CD4-positive, alpha-beta T cell (primary cell): ENCODE measurements around the gene AFG1L. TPM values are rescaled to one million over a fixed set of nuclear protein-coding genes. Genes with fewer than 3 reads are reported as not detected.

Experiments used
- ATAC-seq: fragments of 200-7000 bp; cut with Tn5 transposase; one replicate; pipeline ENCODE4 v1.10.0; 2022; ENCODE audit warnings: mild to moderate bottlenecking; ENCODE audit not compliant: poor library complexity
- CTCF ChIA-PET: fragments of 350-600 bp; sonication (Branson Sonifier 250); formaldehyde crosslinking; loops from one replicate; lab custom pipeline; 2021; ENCODE audit warnings: antibody characterized with exemption, inconsistent platforms; lab: Charles Lee
- POLR2A ChIA-PET: fragments of 350-600 bp; sonication (Branson Sonifier 250); formaldehyde crosslinking; loops from one replicate; lab custom pipeline; 2021; ENCODE audit warnings: antibody characterized with exemption, inconsistent platforms; lab: Charles Lee
- DNase-seq, 14 experiments: peaks; one replicate each; pipeline ENCODE4 v3.0.0-alpha.2; 2013 to 2020; ENCODE audit warnings: mixed read lengths in 2 of 14
- H3K27ac ChIP-seq, 2 donors: one replicate each; pipeline versions ENCODE4 v1.5.1 to v1.7.0; 2013; ENCODE audit warnings: low read length in 2 of 2, low read depth in 1 of 2, mild to moderate bottlenecking in 1 of 2
- H3K27me3 ChIP-seq, 2 experiments: 1 replicate in 1 of 2; 2 replicates in 1 of 2; pipeline versions ENCODE4 v1.6.1 to v1.7.0; 2013; ENCODE audit warnings: low read length in 2 of 2, control low read depth in 1 of 2, mild to moderate bottlenecking in 1 of 2, moderate library complexity in 1 of 2; ENCODE audit not compliant: insufficient read depth in 2 of 2, control insufficient read depth in 1 of 2
- H3K36me3 ChIP-seq: one replicate; pipeline ENCODE4 v1.6.1; 2013; ENCODE audit warnings: low read length, control low read depth; ENCODE audit not compliant: insufficient read depth
- H3K4me1 ChIP-seq: one replicate; pipeline ENCODE4 v1.6.1; 2013; ENCODE audit warnings: low read length, control low read depth; ENCODE audit not compliant: insufficient read depth
- H3K4me3 ChIP-seq: one replicate; pipeline ENCODE4 v1.5.1; 2013; ENCODE audit warnings: mild to moderate bottlenecking, low read length, moderate library complexity
- H3K9me3 ChIP-seq, 2 experiments: 1 replicate in 1 of 2; 2 replicates in 1 of 2; pipeline versions ENCODE4 v1.6.1 to v1.7.0; 2013; ENCODE audit warnings: low read length in 2 of 2, mild to moderate bottlenecking in 2 of 2, control low read depth in 1 of 2, moderate library complexity in 1 of 2; ENCODE audit not compliant: control insufficient read depth in 1 of 2, insufficient read depth in 1 of 2
- H3K27ac Mint-ChIP-seq: one replicate; pipeline ENCODE4 v1.8.0; 2020; ENCODE audit warnings: mixed read lengths
- H3K27me3 Mint-ChIP-seq: one replicate; pipeline ENCODE4 v1.8.0; 2021; ENCODE audit warnings: mixed read lengths
- H3K36me3 Mint-ChIP-seq: one replicate; pipeline ENCODE4 v1.8.0; 2021; ENCODE audit warnings: low read depth, mixed read lengths
- H3K4me1 Mint-ChIP-seq: one replicate; pipeline ENCODE4 v1.8.0; 2021; ENCODE audit warnings: low read depth, mixed read lengths
- H3K4me3 Mint-ChIP-seq: one replicate; pipeline ENCODE4 v1.8.0; 2020; ENCODE audit warnings: mild to moderate bottlenecking, mixed read lengths
- H3K9me3 Mint-ChIP-seq: one replicate; pipeline ENCODE4 v1.8.0; 2020; ENCODE audit warnings: mixed read lengths
- intact Hi-C, 2 experiments: fragments of 100-400 bp; cut with DNase I in 1 of 2; cut with micrococcal nuclease in 1 of 2; formaldehyde crosslinking; loops; one replicate each; pipeline versions ENCODE4 v1.15.1 to v1.9.0; 2023 to 2025; cut with DNase I, micrococcal nuclease
- total RNA-seq, 174 experiments: library from RNA in 2 of 174; stranded (reverse) in 2 of 174; gene quantifications; one replicate each; pipeline ENCODE4 v1.2.3 and lab custom pipeline; 2021 to 2026
- TF ChIP-seq, protein P1 (sequence below): fragments of 200-600 bp; IDR thresholded peaks from one replicate; pipeline ENCODE4 v1.8.0; 2022; ENCODE audit warnings: antibody characterized with exemption, mild to moderate bottlenecking

Gene AFG1L
- total RNA-seq, 2 experiments from 2014 or later, result 3.0 to 3.9 TPM

GRCh38 chr6:108435391-108435790 lies 140.5 kb downstream of the AFG1L start:
- H3K27me3 ChIP-seq, result no peaks in the 10 kb centered on the region
- H3K4me1 Mint-ChIP-seq, result no peaks in the 10 kb centered on the region
- no peaks in the 10 kb centered on the region for H3K36me3 Mint-ChIP-seq
- H3K27ac Mint-ChIP-seq, result no peak overlapping the region
- POLR2A ChIA-PET, result no interaction called here
- no peak overlapping the region for H3K27ac ChIP-seq
- ATAC-seq (no peak), DNase-seq (no peak)
- TF ChIP-seq, protein P1, sequence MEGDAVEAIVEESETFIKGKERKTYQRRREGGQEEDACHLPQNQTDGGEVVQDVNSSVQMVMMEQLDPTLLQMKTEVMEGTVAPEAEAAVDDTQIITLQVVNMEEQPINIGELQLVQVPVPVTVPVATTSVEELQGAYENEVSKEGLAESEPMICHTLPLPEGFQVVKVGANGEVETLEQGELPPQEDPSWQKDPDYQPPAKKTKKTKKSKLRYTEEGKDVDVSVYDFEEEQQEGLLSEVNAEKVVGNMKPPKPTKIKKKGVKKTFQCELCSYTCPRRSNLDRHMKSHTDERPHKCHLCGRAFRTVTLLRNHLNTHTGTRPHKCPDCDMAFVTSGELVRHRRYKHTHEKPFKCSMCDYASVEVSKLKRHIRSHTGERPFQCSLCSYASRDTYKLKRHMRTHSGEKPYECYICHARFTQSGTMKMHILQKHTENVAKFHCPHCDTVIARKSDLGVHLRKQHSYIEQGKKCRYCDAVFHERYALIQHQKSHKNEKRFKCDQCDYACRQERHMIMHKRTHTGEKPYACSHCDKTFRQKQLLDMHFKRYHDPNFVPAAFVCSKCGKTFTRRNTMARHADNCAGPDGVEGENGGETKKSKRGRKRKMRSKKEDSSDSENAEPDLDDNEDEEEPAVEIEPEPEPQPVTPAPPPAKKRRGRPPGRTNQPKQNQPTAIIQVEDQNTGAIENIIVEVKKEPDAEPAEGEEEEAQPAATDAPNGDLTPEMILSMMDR, result no peak
- H3K9me3 ChIP-seq, result no peaks in the 10 kb centered on the region
- H3K36me3 ChIP-seq, result no peaks in the 10 kb centered on the region
- intact Hi-C loops, result no loop called here
- CTCF ChIA-PET, result no interaction called here
- no peaks in the 10 kb centered on the region for H3K9me3 Mint-ChIP-seq
- no peak overlapping the region for H3K4me3 ChIP-seq
- no peaks in the 10 kb centered on the region for H3K27me3 Mint-ChIP-seq
- H3K4me1 ChIP-seq, result no peaks in the 10 kb centered on the region
- no peak overlapping the region for H3K4me3 Mint-ChIP-seq

DNA sequence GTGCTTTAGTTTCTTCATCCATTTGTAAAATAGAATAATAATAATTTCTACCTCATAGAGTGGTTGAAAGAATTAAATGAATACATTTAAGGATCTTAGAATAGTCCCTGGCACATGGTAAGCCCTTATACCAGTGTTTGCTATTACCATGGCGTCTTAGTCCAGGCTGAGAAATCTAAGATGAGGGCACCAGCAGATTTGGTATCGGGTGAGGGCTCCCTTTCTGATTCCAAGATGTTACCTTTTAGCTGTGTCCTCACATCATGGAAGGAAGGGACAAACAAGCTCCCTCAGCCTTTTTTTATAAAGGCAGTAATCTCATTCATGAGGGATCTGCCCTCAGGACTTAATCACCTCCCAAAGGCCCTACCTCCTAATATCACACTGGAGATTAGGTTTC lies 141.9 kb downstream of the AFG1L start:
- Mint-ChIP-seq H3K36me3 (no peaks in the 10 kb centered on the region), H3K9me3 (no peaks in the 10 kb centered on the region), H3K27ac (no peak overlapping the region), H3K27me3 (no peaks in the 10 kb centered on the region), H3K4me1 (no peaks in the 10 kb centered on the region), H3K4me3 (no peak overlapping the region)
- ChIA-PET POLR2A (no interaction called here), CTCF (interaction anchor here (0.5 kb wide), 1 partner anchor 1210 kb away, joined by 3 read pairs; no protein-coding TSS in a partner anchor)
- Histone ChIP-seq H3K27ac (no peak overlapping the region), H3K4me1 (no peaks in the 10 kb centered on the region), H3K36me3 (no peaks in the 10 kb centered on the region), H3K9me3 (no peaks in the 10 kb centered on the region), H3K4me3 (no peak overlapping the region), H3K27me3 (no peaks in the 10 kb centered on the region)
- TF ChIP-seq, protein P1, result no peak
- intact Hi-C loops, result no loop called here
- DNase-seq (no peak), ATAC-seq (no peak)

DNA sequence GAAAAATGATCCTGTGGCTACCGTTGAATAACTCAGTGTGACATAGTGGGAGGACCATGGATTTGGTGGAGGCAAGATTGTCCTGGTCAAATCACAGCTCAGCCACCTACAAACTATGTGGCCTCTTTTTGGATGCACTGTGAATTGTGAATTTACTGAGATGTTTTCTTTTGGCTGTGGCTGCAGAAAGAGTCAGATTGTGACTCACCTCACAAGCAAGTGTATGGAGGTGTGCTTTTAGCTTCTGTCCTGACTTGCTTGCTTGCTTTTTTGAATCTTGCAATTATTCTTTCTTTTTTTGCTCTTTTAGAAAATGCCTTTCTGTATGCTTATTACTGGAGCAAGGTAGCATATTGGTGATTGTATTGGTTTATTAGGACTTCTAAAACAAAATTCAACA lies 143.0 kb downstream of the AFG1L start:
- H3K27ac Mint-ChIP-seq, result no peak overlapping the region

More for the DNA sequence above, 143.0 kb downstream of the AFG1L start:
- Mint-ChIP-seq H3K27me3 (no peaks in the 10 kb centered on the region), H3K36me3 (no peaks in the 10 kb centered on the region), H3K9me3 (no peaks in the 10 kb centered on the region), H3K4me1 (no peaks in the 10 kb centered on the region), H3K4me3 (no peak overlapping the region)
- no peak for ATAC-seq
- Histone ChIP-seq H3K36me3 (no peaks in the 10 kb centered on the region), H3K9me3 (no peaks in the 10 kb centered on the region), H3K27me3 (no peaks in the 10 kb centered on the region), H3K27ac (no peak overlapping the region), H3K4me3 (no peak overlapping the region), H3K4me1 (no peaks in the 10 kb centered on the region)
- TF ChIP-seq, protein P1, result no peak
- intact Hi-C loops, result no loop called here
- ChIA-PET POLR2A (no interaction called here), CTCF (no interaction called here)
- no peak for DNase-seq
